ENCODE results near the gene GMPPA. TPM values are rescaled to one million over a fixed set of nuclear protein-coding genes. Genes with fewer than 3 reads are reported as not detected.

GMPPA gene
- total and polyA plus RNA-seq, 9 of the 15 experiments (the other 6 are each of a cell fraction or from before 2014, with no cell fraction given) = 7.0 to 101 (median 66.7) TPM

- TF ChIP-seq SMC3 (conservative IDR thresholded peaks at IDR 0.05; ENCODE audit: insufficient read depth, low read depth, low read length) (no peak), CTCF (IDR thresholded peaks at IDR 0.05 in 2 of 3, conservative IDR thresholded peaks at IDR 0.05 in 1 of 3; ENCODE audit: insufficient read depth in 2 of 3, low read depth in 1 of 3, low read length in 3 of 3) (peak in 1 of 3 experiments; percentile 5; a peak in 1 of 6 replicates), ATF6 (CRISPR knock-in tag; IDR thresholded peaks at IDR 0.05) (0 out of 2 replicates have a peak, but pooled peaks have one; percentile 74), HNRNPUL1 (IDR thresholded peaks at IDR 0.05; ENCODE audit: low read length) (no peak), PHF8 (IDR thresholded peaks at IDR 0.05; ENCODE audit: borderline replicate concordance, low read length) (peak; percentile 57; the same call in 1 of the 2 replicates), AFF4 (CRISPR knock-in tag; IDR thresholded peaks at IDR 0.05) (no peak), MTA3 (IDR thresholded peaks at IDR 0.05; ENCODE audit: borderline replicate concordance) (no peak), TCF7 (IDR thresholded peaks at IDR 0.05; ENCODE audit: borderline replicate concordance) (no peak), MECOM (CRISPR knock-in tag; IDR thresholded peaks at IDR 0.05) (no peak), MYNN (IDR thresholded peaks at IDR 0.05) (no peak), MYNN (CRISPR knock-in tag; IDR thresholded peaks at IDR 0.05) (no peak), RBFOX2 (IDR thresholded peaks at IDR 0.05; ENCODE audit: low read depth, low read length) (peak; percentile 84), CHD1 (IDR thresholded peaks at IDR 0.05; ENCODE audit: low read length) (peak; percentile 72), RBM17 (IDR thresholded peaks at IDR 0.05; ENCODE audit: borderline replicate concordance, low read depth, low read length) (no peak), KDM2B (CRISPR knock-in tag; IDR thresholded peaks at IDR 0.05) (no peak), KLF16 (IDR thresholded peaks at IDR 0.05) (no peak), ZFX (CRISPR knock-in tag; IDR thresholded peaks at IDR 0.05) (peak; percentile 74), SAP30 (IDR thresholded peaks at IDR 0.05; ENCODE audit: borderline replicate concordance, insufficient read depth, low read depth, low read length, poor library complexity, severe bottlenecking) (peak; percentile 39), TSC22D4 (tag; IDR thresholded peaks at IDR 0.05) (no peak), ARHGAP35 (IDR thresholded peaks at IDR 0.05; ENCODE audit: partially characterized antibody) (no peak)
Measured at GRCh38 chr2:219542931-219543595, 44.4 kb downstream of the GMPPA start (continued).

Data from K562 (cell line).